Effector memory CD8-positive, alpha-beta T cell (primary cell): ENCODE results near the gene PYROXD2.

Experiments
- ATAC-seq: fragments of 150-1000 bp; cut with Tn5 transposase; replicated peaks from 2 replicates; pipeline ENCODE4 v1.10.0; 2021; ENCODE audit warnings: mild to moderate bottlenecking, moderate library complexity
- DNase-seq, 3 experiments: peaks; one replicate each; pipeline ENCODE4 v3.0.0; 2021
- H3K27ac Mint-ChIP-seq, 2 donors: one replicate each; pipeline ENCODE4 v1.8.0; 2022; ENCODE audit warnings: mild to moderate bottlenecking in 2 of 2, mixed read lengths in 2 of 2, moderate library complexity in 2 of 2
- H3K27me3 Mint-ChIP-seq, 2 donors: one replicate each; pipeline ENCODE4 v1.8.0; 2022; ENCODE audit warnings: mixed read lengths in 2 of 2
- H3K36me3 Mint-ChIP-seq: one replicate; pipeline ENCODE4 v1.8.0; 2022; ENCODE audit warnings: mild to moderate bottlenecking, moderate library complexity, mixed read lengths; ENCODE audit not compliant: insufficient read depth
- H3K4me1 Mint-ChIP-seq, 2 donors: one replicate each; pipeline ENCODE4 v1.8.0; 2022; ENCODE audit warnings: low read depth in 2 of 2, mixed read lengths in 2 of 2
- H3K4me3 Mint-ChIP-seq, 2 donors: one replicate each; pipeline ENCODE4 v1.8.0; 2022; ENCODE audit warnings: mild to moderate bottlenecking in 2 of 2, mixed read lengths in 2 of 2, moderate library complexity in 2 of 2
- H3K9me3 Mint-ChIP-seq, 2 donors: one replicate each; pipeline ENCODE4 v1.8.0; 2022; ENCODE audit warnings: mixed read lengths in 2 of 2

PYROXD2 gene

DNA sequence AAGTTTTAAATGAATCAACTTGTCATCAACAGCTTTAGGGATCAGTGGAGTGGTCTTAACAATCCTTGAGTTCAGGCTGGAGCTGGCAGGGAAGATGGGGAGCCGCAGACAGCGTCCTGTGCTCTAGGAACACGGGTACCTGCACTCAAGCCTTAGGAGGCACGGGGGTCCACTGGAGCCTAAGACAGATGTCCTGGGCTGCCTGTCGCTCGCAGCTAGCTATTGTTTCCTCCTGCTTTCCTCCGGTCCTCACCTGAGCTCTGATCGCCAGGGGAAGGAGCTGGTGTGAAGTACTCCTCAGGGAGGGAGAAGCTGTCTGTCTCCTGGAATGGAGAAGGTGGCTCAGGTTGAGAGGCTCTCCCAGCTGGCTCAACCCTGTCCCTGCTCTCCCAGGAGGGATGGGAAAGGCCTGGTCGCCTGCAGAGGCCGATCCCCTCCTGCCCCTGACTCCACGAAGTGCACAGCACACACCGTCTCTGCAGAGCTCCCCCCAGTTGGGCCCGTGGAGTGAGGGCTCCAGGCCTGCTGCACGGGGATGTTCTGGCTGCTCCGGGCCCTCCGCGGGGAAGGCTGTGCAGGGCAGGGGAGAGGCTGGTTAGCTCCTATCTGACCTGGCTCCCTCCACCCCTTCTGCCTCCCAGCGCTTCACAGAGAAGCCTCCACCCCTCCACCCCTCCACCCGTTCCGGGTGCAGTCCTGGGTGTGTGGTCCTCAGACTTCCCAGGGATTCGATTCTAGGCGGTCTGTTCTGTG lies 14.5 kb upstream of the PYROXD2 start:
- DNase-seq (no peak), ATAC-seq (no peak)
- Mint-ChIP-seq H3K4me1 (peaks cover 0 to 7% of the 10 kb centered on the region in 2 donors), H3K4me3 (no peak overlapping the region), H3K36me3 (peaks cover 55% of the 10 kb centered on the region), H3K9me3 (no peaks in the 10 kb centered on the region), H3K27me3 (no peaks in the 10 kb centered on the region), H3K27ac (no peak overlapping the region)

DNA sequence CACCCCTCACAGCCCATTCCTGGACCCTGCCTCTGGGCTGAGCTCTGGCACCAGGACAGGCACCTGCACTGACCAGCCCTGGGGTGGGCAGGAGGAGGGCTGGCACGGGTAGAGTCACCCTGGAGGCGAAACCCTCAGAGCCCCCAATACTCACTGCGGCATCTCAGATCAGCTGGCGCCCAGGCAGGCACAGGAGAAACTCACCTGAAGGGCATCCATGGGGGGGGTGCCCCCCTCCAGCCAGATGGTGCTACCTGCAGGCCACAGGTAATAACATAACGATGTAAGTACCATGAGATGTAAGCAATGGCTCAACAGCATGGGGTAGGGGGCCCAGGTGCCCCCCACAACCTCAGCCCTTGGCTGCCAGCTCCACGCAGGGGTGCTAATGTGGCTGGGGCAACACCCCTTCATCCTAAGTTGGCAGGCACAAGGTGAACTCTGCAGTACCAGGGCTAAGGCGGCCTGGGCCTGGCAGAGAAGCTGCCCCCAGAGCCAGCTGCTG lies 12.1 kb upstream of the PYROXD2 start:
- Mint-ChIP-seq H3K27me3 (no peaks in the 10 kb centered on the region), H3K4me1 (peaks cover 0 to 7% of the 10 kb centered on the region in 2 donors), H3K27ac (peak overlapping the region in 1 of 2 donors; percentile 23), H3K36me3 (peaks cover 44% of the 10 kb centered on the region), H3K4me3 (no peak overlapping the region), H3K9me3 (no peaks in the 10 kb centered on the region)
- no peak for ATAC-seq
- DNase-seq = no peak

DNA sequence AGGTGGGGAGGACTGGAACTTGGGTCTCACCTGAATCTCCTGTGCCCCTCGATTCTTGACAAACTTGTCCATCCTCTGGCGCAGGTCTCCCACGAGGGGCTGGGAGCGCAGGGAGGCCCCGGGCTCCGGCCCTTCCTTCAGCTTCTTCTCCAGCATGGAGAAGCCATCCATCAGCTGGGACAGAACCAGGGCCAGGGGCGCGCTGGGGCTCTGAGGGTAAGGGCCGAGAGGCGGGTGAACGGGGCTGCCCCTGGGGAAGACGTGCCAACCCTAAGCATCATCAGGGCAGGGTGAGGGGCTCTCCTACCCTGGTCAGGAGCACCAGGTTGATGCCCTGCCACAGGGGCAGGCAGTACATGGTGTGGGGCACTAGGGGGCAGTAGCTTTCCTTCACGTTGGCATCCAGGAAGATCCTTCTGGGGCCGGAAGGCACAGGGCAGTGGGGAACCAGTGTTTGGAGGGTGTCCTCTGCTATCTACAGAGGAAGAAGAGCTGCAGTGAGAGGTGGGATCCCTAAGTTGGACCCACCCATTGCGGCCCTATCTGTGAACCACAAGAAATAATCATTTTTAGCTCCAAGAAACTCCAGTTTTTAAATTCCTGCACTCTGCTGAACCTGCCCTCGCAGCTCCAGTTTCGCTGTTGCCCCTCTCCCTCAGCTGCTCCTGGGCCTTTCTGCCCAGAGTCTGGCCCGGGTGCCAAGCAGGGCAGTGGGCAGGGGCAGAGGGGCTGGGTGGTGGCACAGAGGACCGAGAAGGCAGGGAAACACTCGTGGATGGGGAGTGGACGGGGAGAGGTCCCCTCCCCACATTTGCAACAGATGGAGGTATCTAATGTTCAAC lies 10.8 kb upstream of the PYROXD2 start:
- H3K27me3 Mint-ChIP-seq = no peaks in the 10 kb centered on the region
- no peak overlapping the region for H3K4me3 Mint-ChIP-seq
- H3K36me3 Mint-ChIP-seq = peaks cover 44% of the 10 kb centered on the region
- no peaks in the 10 kb centered on the region for H3K9me3 Mint-ChIP-seq
- H3K27ac Mint-ChIP-seq = peak overlapping the region; percentile 23 to 44
- ATAC-seq (peak; percentile 82), DNase-seq (peak; percentile 35 to 47 (median 41))
- peaks cover 0 to 4% of the 10 kb centered on the region in 2 donors for H3K4me1 Mint-ChIP-seq

DNA sequence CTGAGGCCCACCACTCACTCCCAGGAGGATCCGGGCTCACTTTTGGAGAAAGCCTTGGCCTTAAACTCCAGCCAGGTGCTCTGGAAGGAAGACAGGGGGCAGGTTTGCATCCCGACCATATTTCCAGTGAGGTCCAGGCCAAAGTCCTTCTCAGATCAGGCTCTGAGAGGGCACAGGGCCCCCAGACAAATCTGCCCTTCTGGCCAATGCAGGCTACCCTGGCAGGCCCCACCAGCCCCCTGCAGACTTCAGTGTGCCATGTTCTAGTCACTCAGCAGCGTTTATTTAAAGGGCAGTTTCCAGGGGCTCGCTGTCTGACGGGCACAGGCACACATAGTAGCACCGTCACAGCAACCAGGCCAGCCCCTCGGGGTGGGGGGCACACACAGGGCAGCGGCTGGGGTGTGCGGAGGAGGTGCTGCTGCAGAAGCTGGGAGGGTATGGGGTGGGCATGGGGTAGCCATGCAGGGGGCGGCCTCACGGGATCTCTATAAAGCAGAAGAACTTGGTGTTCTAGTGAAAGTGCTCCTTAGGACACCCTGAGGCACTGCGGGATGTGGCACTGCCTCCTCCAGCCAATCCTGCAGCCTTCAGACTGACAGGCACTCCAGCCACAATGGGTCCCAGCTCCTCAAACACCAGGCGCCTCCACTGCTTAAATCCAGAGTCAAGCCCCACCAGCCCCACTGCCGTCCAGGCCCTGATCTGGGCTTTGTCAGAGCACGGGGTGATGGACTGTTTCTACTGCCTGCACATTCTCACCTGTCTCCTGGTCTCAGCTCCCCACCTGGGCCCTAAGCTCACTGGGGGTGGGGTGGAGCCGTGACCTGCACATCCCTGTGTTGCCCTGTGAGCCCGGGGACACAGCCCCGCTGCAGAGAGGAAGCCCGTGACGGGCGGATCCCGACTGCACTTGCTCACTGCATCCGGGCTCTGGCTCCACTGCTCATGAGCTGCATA lies 9.6 kb upstream of the PYROXD2 start:
- ATAC-seq = no peak
- DNase-seq = no peak
- Mint-ChIP-seq H3K27me3 (no peaks in the 10 kb centered on the region), H3K4me1 (no peaks in the 10 kb centered on the region), H3K9me3 (no peaks in the 10 kb centered on the region), H3K36me3 (peaks cover 38% of the 10 kb centered on the region), H3K4me3 (no peak overlapping the region), H3K27ac (no peak overlapping the region)

DNA sequence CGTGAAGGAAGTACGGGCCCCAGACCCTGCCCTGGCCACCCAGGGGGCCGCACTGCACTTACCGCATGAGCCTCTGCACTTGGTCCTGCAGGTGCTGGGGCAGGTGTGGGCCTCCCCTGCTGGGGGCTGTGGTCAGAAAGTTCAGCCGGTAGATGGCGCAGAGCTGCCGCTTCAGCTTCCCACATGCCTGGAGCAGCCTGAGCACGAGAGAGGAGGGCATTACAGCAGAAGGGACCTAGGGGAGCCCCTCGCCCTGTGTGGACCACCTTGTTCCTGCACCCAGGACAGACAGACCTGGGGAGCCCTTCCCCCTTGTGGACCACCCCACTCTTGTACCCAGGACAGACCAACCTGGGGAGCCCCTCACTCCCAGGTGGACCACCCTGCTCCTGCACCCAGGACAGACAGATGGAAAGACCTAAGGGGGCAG lies 8.7 kb upstream of the PYROXD2 start:
- no peak overlapping the region for H3K27ac Mint-ChIP-seq
- DNase-seq (no peak), ATAC-seq (no peak)
- no peaks in the 10 kb centered on the region for H3K27me3 Mint-ChIP-seq
- H3K4me1 Mint-ChIP-seq = no peaks in the 10 kb centered on the region
- peaks cover 34% of the 10 kb centered on the region for H3K36me3 Mint-ChIP-seq
- H3K9me3 Mint-ChIP-seq = no peaks in the 10 kb centered on the region
- no peak overlapping the region for H3K4me3 Mint-ChIP-seq

DNA sequence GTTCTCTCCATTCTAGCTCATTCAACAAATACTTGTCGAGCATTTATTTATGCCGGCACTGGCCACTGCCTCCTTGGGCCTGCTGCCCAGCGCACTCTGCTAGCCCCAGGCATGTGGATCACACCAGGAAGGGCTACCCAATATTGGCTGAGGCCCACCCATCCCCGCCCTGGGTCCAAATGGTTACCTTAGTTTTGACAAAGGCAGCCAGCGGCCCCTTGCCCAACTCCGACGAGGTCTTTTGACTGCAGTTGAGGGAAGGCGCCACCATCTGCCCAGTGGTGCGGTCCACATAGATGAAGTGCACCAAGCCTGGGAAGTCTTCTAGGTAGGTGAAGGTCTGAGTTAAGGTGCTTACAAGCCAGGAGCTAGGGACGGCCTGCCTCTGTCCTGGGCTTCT lies 7.2 kb upstream of the PYROXD2 start:
- Mint-ChIP-seq H3K27me3 (no peaks in the 10 kb centered on the region), H3K4me3 (no peak overlapping the region), H3K9me3 (no peaks in the 10 kb centered on the region), H3K4me1 (no peaks in the 10 kb centered on the region), H3K27ac (peak overlapping the region; percentile 18 to 21), H3K36me3 (peaks cover 34% of the 10 kb centered on the region)
- DNase-seq = no peak
- ATAC-seq = no peak

DNA sequence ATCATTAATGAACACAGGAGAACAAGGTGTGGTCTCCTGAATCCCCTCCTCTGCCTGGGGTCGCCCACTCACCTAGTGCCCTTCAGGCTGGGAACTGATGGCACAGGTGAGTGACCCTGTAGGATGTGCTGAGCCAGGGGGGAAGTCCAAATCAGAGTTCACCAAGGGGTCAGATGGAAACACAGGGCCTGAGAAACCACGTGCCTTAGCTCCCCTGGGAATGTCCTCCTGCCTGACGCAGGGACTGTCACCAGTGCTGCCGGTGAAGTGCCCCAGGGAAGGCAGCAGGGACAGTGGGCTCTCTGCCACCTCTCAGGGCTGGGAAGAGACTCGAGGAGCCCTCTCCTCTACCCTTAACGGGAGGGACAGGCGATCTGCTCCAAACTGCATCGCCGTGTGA lies 5.8 kb upstream of the PYROXD2 start:
- Mint-ChIP-seq H3K27me3 (no peaks in the 10 kb centered on the region), H3K36me3 (peaks cover 35% of the 10 kb centered on the region), H3K27ac (peak overlapping the region in 1 of 2 donors; percentile 18), H3K4me3 (no peak overlapping the region), H3K4me1 (no peaks in the 10 kb centered on the region), H3K9me3 (no peaks in the 10 kb centered on the region)
- ATAC-seq (no peak), DNase-seq (no peak)

DNA sequence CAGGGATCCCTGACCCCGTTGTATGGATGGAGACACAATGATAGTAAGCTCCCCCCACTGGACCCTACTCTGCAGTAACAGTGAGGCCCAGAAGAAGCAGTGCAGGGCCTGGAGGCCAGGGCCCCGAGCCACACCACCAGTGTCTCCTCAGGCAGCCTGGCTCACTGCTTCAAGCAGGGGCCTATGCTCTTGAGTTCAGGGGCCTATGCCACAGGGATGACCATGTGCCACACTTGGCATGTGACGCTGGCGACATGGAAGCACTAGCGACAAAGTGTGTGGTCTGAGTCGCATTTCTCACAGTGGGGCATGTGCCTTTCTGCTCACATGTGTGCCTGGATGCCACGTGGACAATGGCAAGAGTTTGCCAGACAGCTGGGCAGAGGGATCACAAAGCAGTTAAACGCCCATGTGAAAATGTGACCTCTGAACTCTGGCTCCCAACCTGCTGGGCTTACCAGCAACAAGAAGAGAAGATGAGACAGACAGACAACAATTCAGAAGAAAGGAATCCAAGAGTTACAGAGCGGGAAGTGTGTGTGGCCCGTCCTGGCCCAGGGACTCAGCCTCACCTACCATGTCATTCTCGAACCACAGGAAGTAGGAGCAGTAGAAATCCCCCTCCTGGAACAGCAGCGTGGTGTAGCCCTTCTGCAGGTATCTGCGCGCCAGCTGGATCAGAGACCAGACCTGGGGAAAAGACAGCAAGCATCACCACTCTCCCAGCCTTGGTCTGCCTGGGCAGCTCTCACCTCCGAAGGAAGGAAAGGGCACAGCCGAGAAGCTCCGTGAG lies 4.7 kb upstream of the PYROXD2 start:
- Mint-ChIP-seq H3K36me3 (peaks cover 32% of the 10 kb centered on the region), H3K27me3 (no peaks in the 10 kb centered on the region), H3K4me3 (no peak overlapping the region), H3K4me1 (peaks cover 5% of the 10 kb centered on the region in 2 donors), H3K9me3 (no peaks in the 10 kb centered on the region), H3K27ac (peak overlapping the region; percentile 56 to 91)
- ATAC-seq = no peak
- DNase-seq = no peak

DNA sequence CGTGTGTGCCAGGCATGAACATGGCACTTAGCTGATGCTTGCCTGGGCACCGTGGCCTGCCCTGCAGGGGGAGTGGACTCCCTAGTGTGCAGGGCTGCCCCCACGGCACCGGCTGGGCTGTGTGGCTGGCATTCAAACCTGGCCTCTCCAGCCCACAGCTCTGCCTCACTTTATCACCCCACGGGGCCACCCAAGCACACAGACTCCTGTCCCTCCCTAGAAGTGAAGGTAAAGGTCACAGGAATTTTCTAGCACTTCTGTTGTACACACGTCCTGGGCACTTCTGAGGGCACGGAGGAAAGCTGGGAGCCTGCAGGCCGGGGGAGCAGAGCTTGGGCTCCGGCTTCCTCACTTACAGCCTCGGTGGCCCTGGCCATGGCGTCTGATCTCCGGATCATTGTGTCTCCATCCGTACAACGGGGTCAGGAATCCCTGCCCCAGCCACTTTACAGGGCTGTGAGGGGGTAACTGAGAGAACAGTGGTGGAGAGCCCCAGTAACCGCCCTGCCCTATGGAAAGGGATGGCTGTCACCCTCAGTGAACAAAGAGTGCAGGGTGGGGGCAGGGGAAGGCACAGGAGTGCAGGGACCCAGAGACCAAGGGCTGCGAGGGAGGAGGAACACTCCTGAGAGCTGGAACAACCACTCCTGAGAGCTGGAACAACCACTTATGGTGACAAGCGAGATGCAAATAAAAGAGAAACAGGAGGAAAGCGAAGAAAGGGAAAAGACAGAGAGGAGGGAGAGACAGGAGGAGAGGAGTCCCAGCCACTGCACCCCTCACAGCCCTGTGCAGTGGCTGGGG lies 3.9 kb upstream of the PYROXD2 start:
- peak overlapping the region in 1 of 2 donors; percentile 91 for H3K27ac Mint-ChIP-seq
- H3K4me3 Mint-ChIP-seq = no peak overlapping the region
- H3K36me3 Mint-ChIP-seq = peaks cover 32% of the 10 kb centered on the region
- H3K9me3 Mint-ChIP-seq = no peaks in the 10 kb centered on the region
- peaks cover 10 to 12% of the 10 kb centered on the region in 2 donors for H3K4me1 Mint-ChIP-seq
- DNase-seq (no peak), ATAC-seq (no peak)
- H3K27me3 Mint-ChIP-seq = no peaks in the 10 kb centered on the region

DNA sequence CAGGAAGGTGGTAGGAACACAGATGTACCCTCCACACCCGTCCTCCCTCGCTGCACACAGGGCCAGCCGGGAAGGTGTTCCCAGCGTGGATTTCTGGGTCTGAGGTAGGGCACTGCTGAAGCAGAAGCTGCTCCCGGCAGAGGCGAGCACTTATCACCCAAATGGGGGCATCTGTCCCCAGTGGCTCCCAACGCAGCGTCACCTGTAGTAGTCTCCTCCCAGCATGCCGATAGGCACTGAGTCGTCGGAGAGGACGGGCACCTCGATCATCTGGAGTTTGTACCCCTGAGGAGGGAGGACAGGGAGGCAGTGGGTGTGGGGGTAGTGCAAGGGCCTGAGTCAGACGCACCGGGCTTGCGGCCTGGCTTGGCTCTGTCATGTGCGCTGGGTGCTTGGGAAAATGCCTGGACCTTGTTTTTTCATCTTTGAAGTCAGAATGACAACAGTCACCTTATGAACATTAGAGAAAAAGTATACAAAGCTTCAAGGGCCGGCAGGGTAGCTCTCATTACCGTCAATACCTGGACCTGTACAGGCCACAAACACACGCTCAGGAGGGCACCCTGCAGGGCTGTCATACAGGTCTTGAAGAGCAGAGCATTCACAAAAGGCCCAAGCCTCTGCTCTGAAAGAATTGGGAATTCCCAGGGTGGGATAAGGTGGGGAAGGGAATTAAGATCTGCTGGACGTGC lies 3.1 kb upstream of the PYROXD2 start:
- Mint-ChIP-seq H3K4me1 (peaks cover 10 to 12% of the 10 kb centered on the region in 2 donors), H3K36me3 (peaks cover 29% of the 10 kb centered on the region), H3K27me3 (no peaks in the 10 kb centered on the region), H3K4me3 (no peak overlapping the region), H3K9me3 (no peaks in the 10 kb centered on the region), H3K27ac (no peak overlapping the region)
- no peak for ATAC-seq
- no peak for DNase-seq

DNA sequence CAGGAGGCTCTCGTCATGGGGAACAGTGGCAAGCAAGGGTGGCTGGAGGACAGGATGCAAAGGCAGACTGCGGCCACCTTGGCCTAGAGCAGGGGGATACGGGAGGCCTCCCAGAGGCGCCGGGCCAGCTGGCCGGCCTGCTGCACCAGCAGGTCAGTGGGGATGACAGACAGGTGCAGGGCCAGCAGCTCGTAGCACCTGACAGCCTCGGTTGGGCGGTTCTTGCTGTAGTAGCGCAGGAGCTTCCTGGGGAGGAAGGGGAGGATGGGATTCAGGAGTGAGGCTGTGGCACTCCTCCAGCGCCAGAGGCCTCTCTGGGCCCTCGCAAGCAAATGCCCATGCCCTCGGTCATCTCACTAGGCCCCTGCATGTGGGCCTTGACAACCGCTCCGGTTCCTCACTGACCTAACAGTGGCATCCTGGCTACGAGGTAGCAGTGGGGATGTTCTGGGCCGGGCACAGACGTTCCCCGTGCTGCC lies 2.5 kb upstream of the PYROXD2 start:
- Mint-ChIP-seq H3K4me1 (peaks cover 12% of the 10 kb centered on the region in 2 donors), H3K36me3 (peaks cover 23% of the 10 kb centered on the region), H3K27ac (no peak overlapping the region), H3K27me3 (no peaks in the 10 kb centered on the region), H3K4me3 (no peak overlapping the region), H3K9me3 (no peaks in the 10 kb centered on the region)
- DNase-seq (no peak), ATAC-seq (no peak)
